Stimulated activated naive CD4-positive, alpha-beta T cell (primary cell): Measurements from ENCODE around the gene RNGTT.

ENCODE experiments used
- DNase-seq, 6 experiments: peaks; one replicate each; lab custom pipeline; 2025; lab: John Stamatoyannopoulos, UW

The RNGTT gene

DNA sequence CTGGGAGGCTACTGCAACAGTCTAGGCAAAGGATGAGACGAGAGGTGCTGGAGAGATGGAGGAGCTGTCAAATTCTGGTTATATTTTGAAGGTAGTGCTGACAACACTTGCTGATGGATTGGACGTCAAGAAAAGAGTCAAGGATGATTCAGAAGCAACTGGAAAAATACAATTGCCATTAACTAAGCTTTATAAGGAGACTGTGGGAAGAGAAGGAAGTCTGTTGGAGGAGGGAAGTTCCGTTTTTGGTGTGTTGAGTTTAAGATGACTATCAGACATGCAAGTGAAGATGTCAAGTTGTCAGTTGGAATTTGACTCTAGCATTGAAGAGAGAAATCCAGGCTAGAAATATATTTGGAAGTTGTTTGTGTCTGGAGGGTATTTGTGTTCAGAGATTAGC is 358.1 kb downstream of the RNGTT start:
- no peak for DNase-seq

- DNase-seq, result no peak
Observed at GRCh38 chr6:88599571-88599970, 363.8 kb downstream of the RNGTT start.

GRCh38 chr6:88596801-88597200 is 366.6 kb downstream of the RNGTT start:
- no peak for DNase-seq

DNA sequence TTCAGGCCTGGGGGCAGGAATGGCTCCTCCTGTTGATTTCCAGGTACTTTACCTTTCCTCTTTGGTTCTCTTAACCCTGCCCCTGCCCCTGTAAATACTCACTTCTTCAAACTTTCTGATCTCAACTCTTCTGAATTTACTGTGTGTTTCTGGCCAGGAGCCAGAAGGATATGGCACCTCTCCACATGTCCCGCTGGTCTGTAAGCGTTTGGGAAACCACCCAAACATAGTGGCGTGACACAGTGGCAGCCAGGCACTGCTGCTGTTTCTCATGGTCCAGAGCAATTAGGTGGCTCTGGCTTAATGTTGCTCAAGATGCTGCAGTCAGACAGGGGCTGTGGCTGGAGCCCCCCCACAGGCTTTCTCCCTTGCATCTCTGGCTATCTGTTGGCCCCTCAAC is 374.5 kb downstream of the RNGTT start:
- no peak for DNase-seq

GRCh38 chr6:88587150-88587520 is 376.3 kb downstream of the RNGTT start:
- DNase-seq, result no peak

DNA sequence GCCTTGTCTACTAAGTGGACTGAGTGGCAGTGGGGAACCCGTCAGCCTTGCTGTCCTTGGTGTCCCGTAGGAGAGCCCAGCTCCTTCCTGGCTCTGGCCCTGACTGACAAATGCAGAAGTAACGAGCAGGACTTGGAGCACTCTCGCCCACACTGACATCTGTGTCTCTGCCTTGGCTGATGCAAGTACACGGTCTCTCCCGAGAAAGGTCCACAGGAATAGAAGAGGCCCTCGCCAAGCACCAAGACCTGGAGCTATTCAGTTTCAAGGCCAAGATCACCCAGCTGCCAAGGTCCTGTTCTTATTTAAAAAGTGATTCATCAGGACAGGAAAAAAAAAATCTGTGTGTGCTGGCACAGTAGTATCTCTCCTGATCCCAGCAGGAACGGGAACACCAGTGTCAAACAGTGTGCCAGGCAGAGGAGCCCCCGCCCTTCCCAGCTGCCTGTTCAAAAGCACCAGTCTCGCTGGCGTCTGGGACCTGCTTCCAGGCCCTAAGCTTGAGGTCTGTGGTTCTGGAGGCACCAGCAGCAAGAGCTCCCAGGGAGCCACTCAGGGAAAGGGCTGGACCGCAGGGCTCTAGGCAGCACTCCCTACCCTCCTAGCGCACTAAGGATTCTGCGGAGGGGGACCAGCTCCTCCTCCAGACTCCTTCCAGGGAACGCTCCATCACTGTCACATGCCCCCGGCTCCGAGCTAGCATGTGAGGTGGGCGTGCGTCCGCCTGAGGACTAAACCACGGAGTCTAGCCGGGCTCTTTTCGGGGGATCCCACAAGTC is 376.9 kb downstream of the RNGTT start:
- DNase-seq, result no peak

DNA sequence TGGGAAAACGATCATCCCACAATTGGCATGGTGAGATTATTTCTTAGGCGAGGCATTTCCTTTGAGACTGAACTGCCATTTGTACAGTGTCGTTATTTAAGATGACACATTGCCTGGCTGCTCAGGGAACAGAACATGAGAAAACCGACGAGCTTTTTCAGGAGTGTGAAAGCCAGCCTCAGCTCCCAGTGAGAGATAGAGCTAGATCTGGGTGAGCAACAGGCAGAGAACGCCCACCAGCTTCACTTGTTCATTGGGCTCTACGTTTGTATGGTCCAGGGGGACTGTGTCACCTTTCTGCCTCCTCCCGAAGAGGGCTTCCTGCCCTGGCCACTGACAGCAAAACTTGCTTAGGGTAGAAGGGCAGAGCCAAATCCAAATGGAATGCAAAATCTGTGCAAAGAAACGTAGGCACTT is 378.1 kb downstream of the RNGTT start:
- no peak for DNase-seq

- no peak for DNase-seq
Observed at GRCh38 chr6:88584581-88585275, 378.7 kb downstream of the RNGTT start.

DNA sequence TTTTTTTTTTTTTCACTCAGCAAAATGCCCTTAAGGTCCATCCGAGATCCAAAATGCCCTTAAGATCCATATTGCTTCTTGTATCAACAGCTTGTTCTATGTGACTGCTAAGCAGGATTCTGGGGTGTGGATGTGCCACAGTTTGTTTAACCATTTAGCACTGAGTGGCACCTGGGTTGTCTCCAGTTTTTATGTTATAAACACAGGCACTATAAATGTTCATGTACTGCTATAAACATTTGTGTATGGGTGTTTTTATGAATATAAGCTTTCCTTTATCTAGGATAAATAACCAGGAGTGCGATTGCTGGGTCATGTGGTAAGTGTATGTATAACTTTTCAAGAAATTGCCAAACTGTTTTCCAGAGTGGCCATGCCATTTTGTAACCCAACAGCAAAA is 386.0 kb downstream of the RNGTT start:
- DNase-seq, result no peak

- no peak for DNase-seq
Observed at GRCh38 chr6:88575536-88575935, 387.9 kb downstream of the RNGTT start.

GRCh38 chr6:88574651-88575050 is 388.8 kb downstream of the RNGTT start:
- DNase-seq, result no peak

DNA sequence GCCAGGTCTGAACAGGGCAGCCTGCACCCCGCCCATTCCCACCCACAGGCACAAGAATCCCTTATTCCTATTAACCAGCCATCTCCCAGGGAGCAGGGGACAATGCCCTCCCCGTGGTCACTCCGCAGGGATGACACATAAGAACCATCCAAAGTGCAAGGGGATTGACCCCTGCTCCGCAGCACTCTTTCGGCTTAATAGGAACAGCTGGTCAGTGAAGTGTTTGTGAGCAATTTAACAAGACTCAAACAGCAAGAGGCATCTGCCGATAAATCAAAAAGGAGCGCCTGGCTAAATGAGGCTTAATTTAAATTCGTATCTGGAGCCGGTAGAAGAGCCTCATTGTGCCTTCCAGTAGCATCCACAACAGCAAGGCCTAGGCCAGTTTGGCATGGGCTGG is 389.4 kb downstream of the RNGTT start:
- DNase-seq, result no peak

DNA sequence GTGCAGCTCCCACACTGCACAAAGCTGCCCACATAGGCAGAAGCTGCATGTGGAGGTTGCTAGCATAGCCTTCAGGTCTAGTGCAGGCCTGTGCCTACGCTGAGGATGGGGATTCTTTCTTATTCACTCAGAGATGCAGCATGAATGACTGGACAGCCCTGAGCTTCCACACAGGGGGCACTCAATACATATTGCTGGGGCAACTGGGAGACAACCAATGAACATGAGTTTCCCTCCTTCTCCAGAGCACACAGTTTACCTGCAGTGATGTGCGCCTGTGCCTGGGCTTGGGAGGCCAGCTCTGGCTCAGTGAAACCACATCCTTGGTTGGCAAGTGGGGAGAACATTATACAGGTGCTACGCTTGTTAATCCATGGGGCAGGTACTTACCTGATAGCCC is 389.9 kb downstream of the RNGTT start:
- DNase-seq, result no peak

DNA sequence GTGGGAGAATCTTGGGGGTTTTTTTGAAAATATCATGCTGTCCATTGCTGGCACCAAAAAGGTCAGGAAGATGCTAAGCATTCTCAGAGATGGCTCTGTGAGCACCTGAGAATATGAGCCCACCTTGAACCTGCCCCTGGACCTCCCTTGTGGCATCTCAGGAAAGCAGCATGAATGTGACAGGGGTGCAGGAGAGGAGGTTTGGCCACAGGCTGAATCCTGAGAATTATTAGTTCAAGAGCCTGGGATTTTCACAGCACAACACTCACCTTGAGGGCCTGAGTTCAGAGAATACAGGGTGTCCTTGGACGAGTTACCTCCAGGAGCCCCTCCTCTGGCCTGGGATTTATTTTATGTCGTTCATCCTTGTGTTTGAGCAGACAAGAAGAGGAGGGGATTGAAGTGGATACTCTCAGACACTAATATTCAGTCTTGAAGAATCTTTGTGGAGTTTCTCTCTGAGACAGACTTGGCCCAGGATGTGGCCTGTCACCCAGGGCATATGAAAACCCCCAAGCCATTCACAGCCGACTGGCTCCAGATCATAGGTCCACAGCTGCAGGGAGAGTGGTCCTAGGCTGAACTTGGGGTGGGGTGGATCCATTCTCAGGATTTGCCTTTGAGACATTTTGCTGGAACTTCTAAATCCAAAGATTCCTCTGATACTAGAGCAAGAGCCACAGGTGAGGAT is 390.8 kb downstream of the RNGTT start:
- DNase-seq, result no peak

DNA sequence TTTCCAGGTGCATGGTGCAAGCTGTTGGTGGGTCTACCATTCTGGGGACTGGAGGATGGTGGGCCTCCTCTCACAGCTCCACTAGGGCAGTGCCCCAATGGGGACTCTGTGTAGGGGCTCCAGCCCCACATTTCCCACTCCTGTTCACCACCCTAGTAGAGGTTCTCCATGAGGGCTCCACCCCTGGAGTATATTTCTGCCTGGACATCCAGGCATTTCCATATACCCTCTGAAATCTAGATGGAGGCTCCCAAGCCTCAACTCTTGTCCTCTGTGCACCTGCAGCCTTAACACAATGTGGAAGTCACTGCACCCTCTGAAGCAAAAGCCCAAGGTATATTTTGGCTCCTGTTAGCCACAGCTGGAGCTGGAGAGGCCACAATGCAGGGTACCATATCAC is 393.5 kb downstream of the RNGTT start:
- DNase-seq, result no peak

- no peak for DNase-seq
Observed at GRCh38 chr6:88567696-88568095, 395.7 kb downstream of the RNGTT start.

- DNase-seq, result no peak
Observed at GRCh38 chr6:88566746-88567534, 396.5 kb downstream of the RNGTT start.

DNA sequence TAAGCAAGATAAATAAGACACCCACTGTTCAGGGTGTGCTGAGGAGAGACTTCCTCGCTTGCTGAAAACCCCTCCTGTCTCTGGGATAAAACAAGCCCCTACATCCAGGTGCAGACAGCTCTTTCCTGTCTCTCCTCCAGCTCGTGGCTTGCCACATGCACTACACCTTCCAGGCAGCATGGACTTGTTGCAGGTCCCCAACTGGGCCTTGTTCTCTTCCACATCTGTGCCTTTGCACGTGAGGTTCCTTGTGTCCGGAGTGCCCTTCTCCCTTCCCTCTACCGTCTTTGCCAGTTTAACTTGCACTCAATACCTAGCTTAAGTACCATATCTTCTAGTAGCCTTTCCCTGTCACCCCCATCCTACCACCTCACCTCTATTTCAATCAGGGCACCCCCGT is 397.6 kb downstream of the RNGTT start:
- DNase-seq, result no peak

- DNase-seq, result no peak
Observed at GRCh38 chr6:88565409-88565811, 398.0 kb downstream of the RNGTT start.

DNA sequence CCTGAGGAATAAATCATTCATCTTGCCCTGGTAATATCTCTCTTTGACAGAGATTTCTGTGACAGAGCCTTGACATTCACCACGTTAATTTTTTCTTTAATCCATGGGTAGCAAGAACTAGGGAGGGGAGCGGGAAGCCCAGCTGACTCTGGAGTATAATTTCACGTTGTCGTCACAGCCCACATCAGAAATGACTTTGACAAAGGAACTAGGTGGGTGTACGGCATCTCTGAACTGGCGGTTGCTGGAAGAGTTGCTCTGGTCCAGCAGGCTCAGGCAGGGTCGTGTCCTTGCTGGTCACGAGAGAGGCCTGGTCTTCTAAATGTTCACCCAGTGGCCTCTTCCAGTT is 400.2 kb downstream of the RNGTT start:
- DNase-seq, result no peak

GRCh38 chr6:88562353-88563276 is 400.8 kb downstream of the RNGTT start:
- DNase-seq, result no peak
